DND-41 (cell line): ENCODE measurements around the gene TXNRD1.

ENCODE experiments used
- EZH2 ChIP-seq: IDR thresholded peaks from 3 replicates; pipeline ENCODE4 v1.6.1; 2012; ENCODE audit warnings: borderline replicate concordance, low read depth, mild to moderate bottlenecking, moderate library complexity, low read length, inconsistent platforms; ENCODE audit not compliant: severe bottlenecking
- TF ChIP-seq, protein P1 (sequence below): IDR thresholded peaks from 2 replicates; pipeline ENCODE4 v1.5.1; 2012; ENCODE audit warnings: borderline replicate concordance, low read length, moderate library complexity, mild to moderate bottlenecking; ENCODE audit not compliant: poor library complexity, severe bottlenecking; ENCODE audit errors: extremely low read depth

DNA sequence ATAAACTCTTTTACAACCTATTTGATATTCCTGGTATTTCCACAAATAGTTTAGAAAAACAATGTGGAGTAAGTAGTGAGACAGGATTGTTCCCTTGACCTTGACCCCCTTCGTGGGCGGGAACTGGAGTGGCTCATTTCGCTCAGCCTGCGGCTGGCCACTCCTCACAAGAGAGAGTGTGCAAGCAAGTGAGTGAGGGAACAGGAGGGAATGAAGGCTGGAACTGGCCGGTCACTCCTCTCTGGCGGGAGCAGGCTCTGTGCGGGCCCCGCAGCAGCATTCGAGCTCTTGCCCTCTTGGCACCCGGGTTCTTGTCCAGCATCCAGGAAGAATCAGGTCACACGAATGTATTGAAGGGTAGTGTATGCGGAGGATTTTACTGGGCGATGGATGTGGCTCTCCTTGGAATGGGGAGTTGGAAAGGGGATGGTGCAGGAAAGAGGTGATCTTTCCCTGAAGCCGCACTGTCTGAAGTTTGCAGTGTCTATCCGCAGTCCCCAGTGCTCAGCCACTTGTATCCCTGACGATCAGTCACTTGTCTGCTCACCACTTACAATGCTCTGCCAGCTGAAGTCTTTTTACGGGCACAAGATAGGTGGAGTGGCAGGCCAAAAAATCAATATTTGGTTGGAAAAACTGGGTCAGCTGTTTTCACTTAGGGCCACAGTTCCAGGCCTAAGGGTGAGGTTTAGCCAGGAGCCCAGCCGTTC lies 28.0 kb upstream of the TXNRD1 start:
- TF ChIP-seq, protein P1, sequence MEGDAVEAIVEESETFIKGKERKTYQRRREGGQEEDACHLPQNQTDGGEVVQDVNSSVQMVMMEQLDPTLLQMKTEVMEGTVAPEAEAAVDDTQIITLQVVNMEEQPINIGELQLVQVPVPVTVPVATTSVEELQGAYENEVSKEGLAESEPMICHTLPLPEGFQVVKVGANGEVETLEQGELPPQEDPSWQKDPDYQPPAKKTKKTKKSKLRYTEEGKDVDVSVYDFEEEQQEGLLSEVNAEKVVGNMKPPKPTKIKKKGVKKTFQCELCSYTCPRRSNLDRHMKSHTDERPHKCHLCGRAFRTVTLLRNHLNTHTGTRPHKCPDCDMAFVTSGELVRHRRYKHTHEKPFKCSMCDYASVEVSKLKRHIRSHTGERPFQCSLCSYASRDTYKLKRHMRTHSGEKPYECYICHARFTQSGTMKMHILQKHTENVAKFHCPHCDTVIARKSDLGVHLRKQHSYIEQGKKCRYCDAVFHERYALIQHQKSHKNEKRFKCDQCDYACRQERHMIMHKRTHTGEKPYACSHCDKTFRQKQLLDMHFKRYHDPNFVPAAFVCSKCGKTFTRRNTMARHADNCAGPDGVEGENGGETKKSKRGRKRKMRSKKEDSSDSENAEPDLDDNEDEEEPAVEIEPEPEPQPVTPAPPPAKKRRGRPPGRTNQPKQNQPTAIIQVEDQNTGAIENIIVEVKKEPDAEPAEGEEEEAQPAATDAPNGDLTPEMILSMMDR: no peak
- TF ChIP-seq EZH2: no peak
